H1 (cell line): Measurements from ENCODE around the gene TEX22. TPM values are rescaled to one million over a fixed set of nuclear protein-coding genes. Genes with fewer than 3 reads are reported as not detected.

Experiments used
- EZH2 ChIP-seq: fragments of 200-600 bp; sonication (generic); IDR thresholded peaks from 2 replicates; pipeline ENCODE4 v1.7.1; 2012; ENCODE audit warnings: low read depth, mild to moderate bottlenecking, moderate library complexity, low read length, inconsistent platforms; ENCODE audit not compliant: severe bottlenecking
- RBBP5 ChIP-seq: IDR thresholded peaks from 2 replicates; pipeline ENCODE4 v1.7.1; 2012; ENCODE audit warnings: low read depth, mild to moderate bottlenecking, inconsistent platforms, low read length, moderate library complexity, borderline replicate concordance
- polyA plus RNA-seq, 7 experiments: library from polyadenylated mRNA; depleted of rRNA in 3 of 7; stranded (reverse) in 5 of 7; unstranded in 2 of 7; fragments of >200 nt in 5 of 7; fragments of 200-250 nt in 2 of 7; gene quantifications; 1 replicate in 5 of 7; 2 replicates in 1 of 7; 4 replicates in 1 of 7; pipeline versions ENCODE4 v1.2.1 to v1.2.3, GENCODE V29; 2011 to 2013; ENCODE audit warnings: missing spikeins in 2 of 7, mixed read lengths in 2 of 7
- total RNA-seq: library from RNA; stranded (reverse); fragmentation: NEBNext Ultra II Directional; extraction: Animal tissue kit (Norgen Biotek cat#: 25700); gene quantifications from 2 replicates; pipeline ENCODE4 v1.2.1, GENCODE V29; 2021
- TF ChIP-seq, protein P1 (sequence below): IDR thresholded peaks from 2 replicates; pipeline ENCODE4 v1.6.1; 2011; ENCODE audit warnings: low read length, improper control_type of control experiment

Gene TEX22
- total and polyA plus RNA-seq, 2 of the 8 experiments (the other 6 are each of a cell fraction or from before 2014, with no cell fraction given): 0.24 to 0.39 TPM

DNA sequence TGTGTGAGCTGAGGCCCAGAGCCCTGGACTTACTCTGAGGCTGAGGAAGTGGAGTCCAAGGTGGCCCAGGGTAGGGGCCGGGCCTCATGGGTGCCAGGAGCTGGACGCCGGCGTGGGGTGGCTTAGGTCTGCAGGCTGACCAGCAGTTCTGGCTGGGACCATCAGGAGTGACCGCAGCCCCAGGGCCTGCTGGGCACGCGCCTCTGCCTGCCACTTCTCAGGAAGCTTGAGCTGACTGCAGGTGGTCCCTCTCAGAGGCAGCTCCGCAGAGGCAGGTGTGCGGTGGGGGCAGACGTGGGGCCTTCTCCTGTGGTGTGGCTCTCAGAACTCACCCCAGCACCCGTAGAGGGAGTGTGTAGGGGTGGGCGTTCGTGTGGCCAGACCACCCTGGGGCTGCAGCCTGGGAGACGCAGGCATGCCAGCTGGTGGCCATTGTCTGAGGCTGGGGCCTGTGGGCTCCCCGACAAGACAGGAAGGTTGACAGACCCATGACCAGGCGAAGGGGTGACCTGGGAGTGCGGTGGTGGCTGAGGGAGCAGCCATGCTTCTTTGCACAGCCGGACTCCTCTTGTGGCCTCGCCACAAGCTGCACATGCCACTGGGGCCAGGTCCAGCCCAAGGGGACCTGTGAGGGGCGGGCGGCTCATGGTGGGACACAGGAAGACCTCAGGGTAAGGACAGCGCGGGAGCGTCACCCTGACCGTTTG is 40.0 kb upstream of the TEX22 start (continued):
- TF ChIP-seq RBBP5: no peak
- TF ChIP-seq, protein P1, sequence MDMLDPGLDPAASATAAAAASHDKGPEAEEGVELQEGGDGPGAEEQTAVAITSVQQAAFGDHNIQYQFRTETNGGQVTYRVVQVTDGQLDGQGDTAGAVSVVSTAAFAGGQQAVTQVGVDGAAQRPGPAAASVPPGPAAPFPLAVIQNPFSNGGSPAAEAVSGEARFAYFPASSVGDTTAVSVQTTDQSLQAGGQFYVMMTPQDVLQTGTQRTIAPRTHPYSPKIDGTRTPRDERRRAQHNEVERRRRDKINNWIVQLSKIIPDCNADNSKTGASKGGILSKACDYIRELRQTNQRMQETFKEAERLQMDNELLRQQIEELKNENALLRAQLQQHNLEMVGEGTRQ: no peak
- TF ChIP-seq EZH2: no peak
- TF ChIP-seq, all 59 proteins: peak for 0
